NAMALWA (cell line): ENCODE results near the gene GLT1D1.

Source experiments
- DNase-seq: peaks from one replicate; pipeline ENCODE4 v3.0.0-alpha.2; 2015; ENCODE audit warnings: low spot score

The GLT1D1 gene

DNA sequence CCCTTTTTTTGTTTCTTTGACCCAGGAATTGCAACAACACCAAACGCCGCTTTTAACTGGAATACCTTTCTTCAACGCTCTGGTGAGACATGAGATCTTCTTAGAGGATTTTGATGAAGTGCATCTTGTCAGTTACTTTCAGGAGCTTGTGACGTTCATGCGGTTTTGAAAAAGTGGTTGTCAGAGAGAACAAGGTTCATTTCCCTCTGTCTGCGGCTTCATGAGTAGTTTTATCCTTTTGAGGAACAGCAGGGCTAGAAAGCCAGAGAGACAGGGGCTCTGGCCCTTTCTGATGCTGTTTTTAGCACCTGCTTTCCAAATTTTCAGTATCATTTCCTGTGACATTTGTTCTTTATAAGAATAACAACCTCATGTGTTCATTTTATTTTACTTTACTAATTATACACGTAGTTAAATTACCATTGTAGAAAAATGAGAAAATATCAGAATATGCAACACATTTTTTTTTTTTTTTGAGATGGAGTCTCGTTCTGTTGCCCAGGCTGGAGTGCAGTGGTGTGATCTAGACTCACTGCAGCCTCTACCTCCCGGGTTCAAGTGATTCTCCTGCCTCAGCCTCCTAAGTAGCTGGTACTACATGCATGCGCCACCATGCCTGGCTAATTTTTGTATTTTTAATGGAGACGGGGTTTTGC lies 61.8 kb downstream of the GLT1D1 start:
- DNase-seq = no peak

DNA sequence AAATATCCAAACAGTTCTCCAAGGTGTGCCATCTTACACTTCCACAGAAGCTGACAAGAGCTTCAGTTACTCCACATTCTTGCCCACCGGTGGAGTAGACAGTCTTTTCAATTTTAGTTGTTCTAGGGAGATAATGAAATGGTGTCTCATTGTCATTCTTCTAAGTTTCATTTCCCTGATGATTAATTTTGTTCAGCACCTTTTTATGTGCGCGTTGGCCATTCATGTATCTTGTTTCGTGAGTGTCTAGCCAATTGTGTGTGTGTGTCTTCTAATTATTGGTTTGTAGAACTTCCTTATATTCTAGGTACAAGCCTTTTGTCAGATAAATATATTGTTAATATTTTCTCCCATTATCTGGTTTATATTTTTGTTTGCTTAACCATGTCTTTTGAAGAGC lies 63.1 kb downstream of the GLT1D1 start:
- DNase-seq = no peak

DNA sequence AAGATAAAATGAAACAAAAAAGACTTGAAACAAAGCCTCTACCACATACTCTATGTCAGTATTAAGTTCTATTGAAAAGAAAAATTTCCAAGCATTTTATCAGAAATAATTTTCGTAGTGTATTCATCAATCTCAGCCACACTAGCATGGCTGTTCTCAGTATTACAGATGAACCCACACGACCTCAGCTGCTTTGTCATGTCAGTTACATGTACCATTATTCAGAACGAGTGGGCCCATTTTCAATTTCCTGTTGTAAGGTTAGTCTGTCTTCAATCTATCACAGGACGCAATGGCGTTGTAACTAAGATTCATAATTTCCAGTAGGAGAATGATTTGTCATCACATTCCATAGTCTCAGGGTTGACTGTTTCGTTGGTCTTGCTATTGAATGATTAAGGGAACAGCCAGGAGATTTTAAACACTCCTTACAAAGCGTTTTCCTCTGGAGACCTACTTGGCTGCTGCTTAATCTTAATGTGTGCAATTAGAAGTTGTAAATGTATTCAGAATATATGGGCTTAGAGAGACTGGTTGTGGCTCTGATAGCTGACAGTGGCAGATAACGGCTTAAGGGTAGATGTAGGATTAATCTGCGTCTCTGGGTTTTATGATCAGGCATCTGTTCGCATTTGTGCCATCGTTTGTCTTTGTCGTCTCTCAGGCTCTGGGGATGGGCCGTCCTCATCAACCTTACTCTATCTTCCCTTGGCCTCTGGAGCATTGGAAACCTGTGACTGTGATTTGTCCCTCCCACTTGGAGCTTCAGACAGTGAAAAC lies 65.4 kb downstream of the GLT1D1 start:
- DNase-seq = no peak

DNA sequence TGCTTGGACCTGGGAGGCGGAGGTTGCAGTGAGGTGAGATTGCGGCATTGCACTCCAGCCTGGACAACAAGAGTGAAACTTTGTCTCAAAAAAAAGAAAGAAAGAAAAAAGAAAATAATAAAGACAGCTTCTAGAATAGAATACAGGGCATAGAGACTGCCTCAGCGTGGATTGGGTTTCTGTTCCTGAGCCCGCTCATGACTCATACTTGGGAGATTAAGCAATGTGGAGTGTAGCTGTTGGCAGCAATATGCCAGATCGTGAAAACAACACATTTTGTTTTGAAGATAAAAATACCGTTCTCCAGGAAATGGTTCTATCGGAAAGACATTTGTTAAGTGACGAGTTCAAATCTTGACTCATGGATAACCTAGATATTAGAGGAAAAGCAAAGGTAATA lies 67.2 kb downstream of the GLT1D1 start:
- no peak for DNase-seq

DNA sequence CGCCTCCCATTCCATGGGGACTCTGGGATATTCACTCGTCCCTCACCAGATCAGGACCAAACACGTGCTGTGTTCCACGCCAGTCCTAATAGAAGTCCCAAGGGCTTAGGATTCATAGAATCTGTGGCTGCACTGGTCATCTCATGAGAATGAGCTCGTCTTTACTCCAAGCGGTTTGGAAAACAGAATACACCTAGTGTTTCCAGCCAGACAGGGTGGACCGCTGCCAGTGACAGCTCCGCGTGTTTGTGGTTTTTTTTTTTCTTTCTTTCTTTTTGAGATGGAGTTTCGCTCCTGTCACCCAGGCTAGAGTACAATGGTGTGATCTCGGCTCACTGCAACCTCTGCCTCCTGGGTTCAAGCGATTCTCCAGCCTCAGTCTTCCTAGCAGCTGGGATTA lies 75.1 kb downstream of the GLT1D1 start:
- DNase-seq = no peak

DNA sequence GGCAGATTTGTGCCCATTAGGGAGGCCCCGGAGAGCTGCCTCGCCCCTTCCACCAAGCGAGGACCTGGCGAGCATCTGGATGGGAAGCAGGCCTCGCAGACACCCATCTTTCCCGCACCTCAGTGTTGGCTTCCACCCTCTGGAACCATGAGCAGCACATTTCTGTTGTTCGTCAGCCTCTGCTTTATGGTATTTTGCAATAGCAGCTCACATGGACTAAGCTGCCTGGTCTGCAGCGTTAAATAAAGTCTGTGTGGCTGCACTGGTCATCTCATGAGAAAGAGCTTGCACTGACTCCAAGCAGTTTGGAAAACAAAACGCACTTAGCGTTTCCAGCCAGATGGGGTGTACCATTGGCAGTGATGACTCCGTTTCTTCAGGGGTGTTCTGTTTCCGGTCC lies 75.8 kb downstream of the GLT1D1 start:
- DNase-seq = no peak

DNA sequence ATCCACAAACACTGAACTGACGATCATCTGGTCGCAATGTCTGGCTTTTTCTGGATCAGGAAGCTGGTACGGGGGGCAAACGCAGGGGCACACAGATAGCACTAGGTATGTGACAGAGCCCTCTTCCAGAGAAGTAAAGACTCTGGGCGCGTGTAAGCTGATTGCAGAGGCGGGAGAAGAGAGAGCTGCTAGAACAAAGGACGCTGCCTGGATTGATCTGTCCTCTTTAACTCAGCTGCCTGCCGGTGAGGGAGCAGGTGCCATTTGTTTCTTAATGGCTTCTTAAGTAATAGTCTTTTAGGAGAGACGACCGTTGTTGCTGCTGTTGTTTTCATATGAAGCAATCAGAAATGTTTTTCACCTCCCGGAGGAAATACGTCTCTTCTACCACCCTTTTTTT lies 77.3 kb downstream of the GLT1D1 start:
- no peak for DNase-seq

DNA sequence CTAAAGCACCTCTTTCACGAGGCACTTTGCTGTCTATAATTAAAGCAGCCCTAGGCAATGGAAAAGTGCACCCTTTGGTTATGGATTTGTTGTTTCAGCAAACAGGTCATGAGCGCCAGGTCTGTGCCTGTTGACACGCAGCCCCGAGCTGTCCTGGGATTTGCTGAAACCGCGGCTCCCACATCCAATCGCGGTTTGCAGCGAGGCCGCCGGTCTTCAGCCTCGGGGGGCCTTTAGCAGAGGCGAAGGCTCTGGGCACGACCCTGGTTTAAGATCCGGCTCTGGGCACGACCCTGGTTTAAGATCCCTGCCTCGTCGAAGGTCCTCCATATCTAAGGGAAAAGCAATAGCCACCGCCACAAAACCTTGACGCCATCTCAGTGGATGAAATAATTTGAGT lies 79.2 kb downstream of the GLT1D1 start:
- no peak for DNase-seq

DNA sequence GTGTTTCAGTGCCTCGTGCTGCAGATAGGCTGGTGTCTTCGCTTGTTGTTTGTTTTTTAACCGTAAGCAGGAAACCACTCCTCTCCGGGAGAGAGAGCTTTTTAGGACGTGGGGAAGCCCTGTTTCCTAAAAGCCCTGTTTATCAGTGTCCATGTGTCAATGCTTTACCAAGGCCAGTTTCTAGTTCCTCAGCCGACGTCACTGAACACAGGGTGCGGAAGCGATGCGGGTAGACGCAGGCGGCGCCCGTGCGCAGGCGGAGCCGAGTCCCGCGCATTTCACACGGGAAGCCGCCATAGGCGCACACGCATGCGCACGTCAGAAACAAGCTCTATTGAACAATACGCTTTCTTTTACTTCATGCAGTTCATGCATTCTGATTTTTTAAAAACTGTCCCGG lies 79.8 kb downstream of the GLT1D1 start:
- no peak for DNase-seq

DNA sequence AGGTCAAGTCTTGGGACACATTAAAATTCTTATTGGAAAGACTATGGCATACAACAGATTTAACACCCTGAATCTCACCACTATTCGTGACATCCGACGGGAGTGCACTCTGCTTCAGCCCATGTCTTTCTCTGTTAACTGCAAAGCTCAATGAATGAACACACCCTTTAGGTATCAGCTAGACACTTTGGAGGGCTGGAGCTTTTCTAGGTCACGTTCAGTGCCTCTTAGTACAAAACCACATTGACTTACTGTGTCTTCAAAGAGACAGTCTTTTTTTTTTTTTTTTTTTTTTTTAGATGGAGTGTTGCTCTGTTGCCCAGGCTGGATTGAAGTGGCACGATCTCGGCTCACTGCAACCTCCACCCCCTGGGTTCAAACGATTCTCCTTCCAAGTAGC lies 80.6 kb downstream of the GLT1D1 start:
- no peak for DNase-seq

DNA sequence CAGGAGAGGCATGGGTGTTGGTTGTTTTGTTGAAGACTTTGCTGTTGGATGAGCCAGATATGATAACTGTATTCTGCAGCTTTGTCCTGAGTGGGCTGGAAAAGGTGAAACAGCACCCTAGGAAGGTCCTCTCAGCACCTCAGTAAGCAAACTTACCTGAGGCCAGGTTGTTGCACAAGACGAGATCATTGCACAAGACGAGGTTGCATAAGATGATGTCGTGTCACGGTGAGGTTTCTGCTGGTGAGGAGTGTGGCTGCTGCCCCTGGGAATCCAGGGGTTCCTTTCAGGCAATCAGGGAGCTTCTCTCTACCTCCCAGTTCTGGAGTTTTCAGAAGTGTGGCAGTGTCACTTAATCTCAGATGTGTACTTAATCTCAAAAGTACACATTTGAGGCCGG lies 85.6 kb downstream of the GLT1D1 start:
- DNase-seq = no peak

DNA sequence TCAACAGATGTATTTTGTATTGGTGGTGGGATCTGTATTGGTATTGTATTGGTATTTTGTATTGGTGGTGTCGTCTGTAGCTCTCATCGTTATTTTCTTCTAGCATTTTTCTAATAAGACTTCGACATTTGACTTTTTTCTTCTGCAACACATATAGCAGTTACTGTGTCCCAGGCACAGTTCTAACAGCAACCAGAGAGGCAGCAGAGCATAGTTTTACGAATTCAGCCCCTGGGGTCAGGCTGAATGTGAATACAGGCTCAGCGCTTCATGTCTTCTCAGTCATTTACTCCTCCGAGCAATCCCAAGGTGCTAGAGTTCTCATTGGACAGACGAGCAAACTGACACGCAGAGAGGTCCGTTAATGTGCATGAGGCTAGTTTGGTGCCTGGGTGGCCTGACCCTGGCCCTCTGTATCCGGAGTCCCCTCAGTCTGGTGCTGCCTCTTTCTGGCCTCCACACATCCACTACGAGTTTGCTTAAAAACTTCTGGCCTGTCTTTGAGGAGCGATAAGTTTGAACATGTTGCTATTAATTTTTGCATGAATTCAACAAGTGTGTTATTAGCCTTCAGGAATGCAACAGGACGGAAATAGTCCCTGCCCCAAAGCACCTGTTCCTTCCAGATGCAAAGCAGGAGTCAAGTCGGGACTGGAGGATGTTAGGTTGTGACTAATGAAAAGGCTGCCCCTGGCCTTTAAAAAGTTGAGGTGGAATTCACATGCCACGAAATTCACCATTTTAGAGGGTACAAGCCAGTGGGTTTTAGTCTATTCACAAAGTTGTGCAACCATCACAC lies 87.0 kb downstream of the GLT1D1 start:
- DNase-seq = no peak

DNA sequence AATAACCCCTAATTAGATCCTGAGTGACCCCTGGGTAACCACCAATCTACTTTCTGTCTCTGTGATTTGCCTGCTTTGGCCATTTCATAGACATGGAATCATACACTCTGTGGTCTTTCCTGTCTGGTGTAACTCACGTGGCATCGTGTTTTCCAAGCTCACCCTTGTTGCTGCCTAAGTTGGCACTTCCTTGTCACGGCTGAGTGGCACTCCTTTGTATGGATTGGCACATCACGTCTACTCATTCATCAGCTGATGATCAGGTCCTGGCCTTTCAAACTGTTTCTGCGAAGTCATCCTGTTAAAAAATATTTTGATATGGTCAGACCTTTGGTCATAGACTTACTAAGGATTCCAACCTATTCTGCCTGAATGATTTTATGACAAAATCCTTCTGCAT lies 87.7 kb downstream of the GLT1D1 start:
- DNase-seq = no peak

DNA sequence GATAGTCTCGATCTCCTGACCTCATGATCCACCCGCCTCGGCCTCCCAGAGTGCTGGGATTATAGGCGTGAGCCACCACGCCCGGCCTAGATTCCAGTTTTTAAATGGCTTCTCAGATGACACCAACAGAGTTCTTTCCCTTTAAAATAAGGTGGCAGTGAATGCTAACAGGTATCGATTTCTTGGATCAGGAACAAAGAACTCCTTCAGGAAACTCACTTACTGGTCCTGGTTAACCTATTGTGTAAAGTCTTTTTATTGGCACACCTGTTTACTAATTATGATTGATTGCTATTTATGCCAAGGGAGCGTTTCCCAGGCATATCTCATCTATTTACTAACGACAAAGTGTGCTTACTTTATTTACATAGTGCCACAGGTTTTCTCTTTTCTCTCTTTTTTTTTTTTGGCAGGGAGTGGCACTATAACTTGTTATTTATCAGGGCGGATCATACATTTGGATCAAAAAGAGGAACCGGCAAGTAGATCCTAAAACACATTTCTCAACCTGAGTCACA lies 89.7 kb downstream of the GLT1D1 start:
- DNase-seq = no peak

DNA sequence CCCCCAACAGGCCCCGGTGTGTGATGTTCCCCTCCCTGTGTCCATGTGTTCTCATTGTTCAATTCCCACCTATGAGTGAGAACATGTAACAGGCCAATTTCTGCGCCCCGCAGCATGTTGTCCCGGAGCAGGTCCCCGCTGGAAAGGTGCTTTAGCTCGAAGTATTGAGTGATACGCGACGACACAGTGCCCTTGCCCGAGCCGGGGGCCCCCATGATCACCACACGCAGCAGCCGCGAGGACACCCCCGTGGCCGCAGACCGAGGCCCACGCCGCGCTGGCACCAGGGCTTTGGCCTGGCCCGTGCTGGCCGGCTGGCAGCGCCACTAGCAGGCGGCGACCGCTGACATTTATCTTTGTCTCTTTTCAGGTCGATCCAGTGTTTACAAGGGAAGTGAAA lies 91.7 kb downstream of the GLT1D1 start:
- no peak for DNase-seq

DNA sequence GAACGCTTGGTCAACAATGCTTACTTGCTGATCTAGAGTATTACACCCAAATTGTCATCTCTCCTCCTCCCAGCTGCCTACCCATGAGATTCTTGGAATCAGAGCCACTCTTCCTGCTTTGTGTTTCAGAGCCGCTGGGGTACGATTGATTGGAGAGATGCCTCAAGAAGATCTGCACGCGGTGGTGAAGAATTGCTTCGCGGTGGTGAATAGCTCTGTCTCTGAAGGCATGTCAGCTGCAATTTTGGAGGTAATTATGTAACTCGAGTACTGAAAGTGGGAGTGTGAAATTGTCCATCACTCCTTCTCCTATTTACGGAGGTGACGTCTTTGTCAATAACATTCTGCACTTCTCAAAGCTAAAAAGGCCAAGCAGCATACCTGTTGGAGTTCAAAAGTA lies 93.9 kb downstream of the GLT1D1 start:
- DNase-seq = no peak

DNA sequence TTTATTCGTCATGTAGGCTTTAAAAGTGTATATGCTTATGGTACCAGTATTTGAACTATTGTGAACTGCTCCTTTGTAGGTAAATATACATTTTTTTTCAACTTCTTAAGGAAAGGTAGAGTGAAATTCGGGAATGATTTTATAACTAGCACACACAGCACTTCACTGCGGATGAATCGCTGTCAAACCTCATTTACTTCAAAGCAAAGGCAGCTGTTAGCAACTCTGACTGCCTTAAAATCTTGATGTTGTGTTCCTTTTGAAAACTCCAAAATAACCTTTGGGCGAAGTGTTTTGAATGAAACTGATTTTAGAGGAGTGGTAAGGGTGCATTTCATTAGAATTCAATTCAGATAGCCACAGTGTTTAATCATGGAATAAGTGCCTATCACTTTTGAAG lies 95.8 kb downstream of the GLT1D1 start:
- no peak for DNase-seq

DNA sequence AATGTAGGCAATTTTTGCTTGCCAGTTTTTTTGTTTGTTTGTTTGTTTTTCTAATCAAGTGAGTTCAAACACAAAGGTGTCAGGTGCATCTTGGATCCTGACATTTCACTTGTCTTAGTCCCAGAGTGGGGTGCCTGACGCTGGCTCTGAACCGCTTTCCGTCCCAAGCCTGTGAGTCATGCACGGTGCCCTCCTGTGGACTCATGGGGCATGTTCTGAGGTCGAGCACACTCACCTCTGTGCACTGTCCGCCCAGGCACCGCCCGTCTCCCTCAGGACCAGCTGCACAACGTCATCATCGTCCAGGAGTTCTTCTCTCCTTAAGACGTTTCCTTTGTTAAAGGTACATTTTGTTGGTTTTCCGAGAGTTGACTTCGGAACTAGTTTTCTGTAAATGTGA lies 98.2 kb downstream of the GLT1D1 start:
- DNase-seq = no peak

DNA sequence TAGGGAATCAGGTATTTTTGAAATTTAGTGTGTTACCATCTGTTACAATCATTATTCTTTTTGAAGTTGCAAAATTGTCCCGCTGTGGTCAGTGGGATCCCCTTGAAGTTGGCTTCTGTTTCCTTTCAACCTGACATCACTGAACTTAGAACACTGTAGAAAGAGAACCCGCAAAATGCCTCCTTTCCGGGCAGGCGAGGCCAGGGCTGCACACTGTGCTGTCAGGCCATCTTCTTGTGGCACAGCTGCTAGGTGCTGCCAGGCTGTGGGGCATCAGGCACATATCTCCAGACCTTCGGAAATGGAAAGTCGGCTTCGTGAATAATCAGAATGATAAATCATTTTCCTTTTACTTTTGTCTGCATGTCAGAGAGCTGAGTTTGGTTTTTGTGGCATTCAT lies 103.5 kb downstream of the GLT1D1 start:
- no peak for DNase-seq

DNA sequence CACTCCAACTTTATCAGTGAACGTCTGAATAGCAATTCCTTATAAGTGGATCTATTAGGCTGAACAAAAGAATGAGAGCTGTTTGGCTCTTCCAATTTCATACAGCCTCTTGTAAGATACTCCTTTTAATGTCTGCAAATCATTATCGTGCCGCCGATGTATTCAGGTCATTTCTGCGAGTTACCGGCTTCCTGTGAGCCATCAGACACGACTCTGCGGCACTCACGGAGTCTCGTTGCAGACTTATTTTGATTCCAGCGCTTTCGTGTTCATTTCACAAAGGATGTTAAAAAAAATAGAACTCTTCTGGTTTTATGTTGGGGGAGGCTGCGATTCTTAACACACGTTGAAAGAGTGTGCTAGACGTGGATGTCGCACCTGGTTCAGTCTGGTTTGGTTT lies 106.6 kb downstream of the GLT1D1 start:
- no peak for DNase-seq

DNA sequence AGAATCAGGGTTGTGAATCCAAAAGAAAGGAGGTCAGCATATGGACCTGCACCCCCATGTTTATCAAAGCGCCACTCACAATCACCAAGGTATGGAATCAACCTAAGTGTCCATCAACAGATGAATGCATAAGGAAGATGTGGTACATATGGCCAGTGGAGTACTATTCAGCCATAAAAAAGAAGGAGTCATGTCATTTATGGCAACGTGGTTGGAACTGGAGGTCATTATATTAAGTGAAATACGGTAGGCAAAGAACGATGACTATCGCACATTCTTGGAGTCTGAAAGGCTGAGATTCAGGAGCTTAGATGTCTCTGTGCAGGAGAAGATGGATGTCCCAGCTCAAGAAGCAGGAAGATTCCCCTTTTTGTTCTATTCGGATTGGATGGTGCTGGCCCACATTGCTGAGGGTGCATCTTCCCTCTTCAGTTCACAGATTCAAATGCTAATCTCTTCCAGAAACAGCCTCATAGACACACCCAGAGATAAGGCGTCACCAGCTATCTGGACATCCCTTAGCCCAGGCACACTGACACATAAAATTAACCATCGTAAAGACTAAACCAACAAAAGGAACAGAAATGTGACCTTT lies 108.1 kb downstream of the GLT1D1 start:
- DNase-seq = no peak

DNA sequence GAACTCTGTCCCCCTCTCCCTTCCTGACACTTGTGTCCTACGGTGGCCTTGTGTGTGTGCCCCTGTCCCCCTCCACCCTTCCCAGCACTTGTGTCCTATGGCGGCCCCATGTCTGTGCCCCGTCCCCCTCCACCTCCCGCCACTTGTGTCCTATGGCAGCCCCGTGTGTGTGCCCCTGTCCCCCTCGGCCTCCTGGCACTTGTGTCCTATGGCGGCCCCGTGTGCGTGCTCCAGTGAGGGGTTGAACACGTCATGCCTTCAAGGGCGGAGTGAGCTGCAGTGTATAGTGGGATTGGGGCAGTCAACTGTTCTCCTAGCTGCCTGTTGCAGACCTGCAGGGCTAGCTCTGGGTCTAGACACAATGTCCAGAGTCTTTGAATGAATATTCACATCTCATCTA lies 108.7 kb downstream of the GLT1D1 start:
- no peak for DNase-seq
